GM13977 (cell line): Measurements from ENCODE around the gene DENND5B.

Experiments
- DNase-seq: peaks from one replicate; pipeline ENCODE4 v3.0.0; 2012; ENCODE audit warnings: low spot score
- CTCF ChIP-seq: IDR thresholded peaks from 2 replicates; pipeline ENCODE4 v1.5.1; 2012; ENCODE audit warnings: mild to moderate bottlenecking, control low read depth; ENCODE audit not compliant: insufficient read depth; ENCODE audit errors: extremely low read depth, missing control alignments
- in situ Hi-C: fragments of 300-500 bp; cut with MboI; formaldehyde crosslinking; loops from one replicate; pipeline ENCODE4 v1.12.0; 2022; ENCODE audit warnings: low sequenced_read_pairs, low pct_unique_long_range_greater_than_20kb, mixed read lengths, inconsistent platforms; ENCODE audit not compliant: unreplicated experiment

The DENND5B gene

GRCh38 chr12:31466768-31467167, 124.2 kb downstream of the DENND5B start:
- no peak for DNase-seq
- in situ Hi-C loops: no loop called here
- TF ChIP-seq CTCF: no peak

GRCh38 chr12:31465002-31465401, 125.9 kb downstream of the DENND5B start:
- no peak for TF ChIP-seq CTCF
- in situ Hi-C loops: no loop called here

GRCh38 chr12:31460024-31460423, 130.9 kb downstream of the DENND5B start:
- no peak for DNase-seq

More at GRCh38 chr12:31465002-31465401, 125.9 kb downstream of the DENND5B start:
- no peak for DNase-seq

GRCh38 chr12:31456562-31456961, 134.4 kb downstream of the DENND5B start:
- in situ Hi-C loops: no loop called here
- no peak for TF ChIP-seq CTCF
- no peak for DNase-seq

More at GRCh38 chr12:31460024-31460423, 130.9 kb downstream of the DENND5B start:
- in situ Hi-C loops: no loop called here
- no peak for TF ChIP-seq CTCF

GRCh38 chr12:31444736-31445135, 146.2 kb downstream of the DENND5B start:
- TF ChIP-seq CTCF: no peak
- DNase-seq: no peak
- in situ Hi-C loops: no loop called here

GRCh38 chr12:31440586-31440985, 150.3 kb downstream of the DENND5B start:
- no peak for DNase-seq
- TF ChIP-seq CTCF: no peak
- in situ Hi-C loops: no loop called here

GRCh38 chr12:31440134-31440533, 150.8 kb downstream of the DENND5B start:
- DNase-seq: no peak
- in situ Hi-C loops: no loop called here
- TF ChIP-seq CTCF: no peak
